HG02763 (cell line): ENCODE measurements around the gene RB1.
"Not testable (repeated sequence)": the region's sequence is repeated elsewhere in the genome, so short reads cannot be mapped to it uniquely, and the experiment has no call there.

Experiments
- ATAC-seq: cut with Tn5 transposase; IDR thresholded peaks from one replicate; pipeline ENCODE4 v1.9.1; 2021; ENCODE audit warnings: mild to moderate bottlenecking, moderate library complexity; ENCODE audit not compliant: unreplicated experiment

Gene RB1

DNA sequence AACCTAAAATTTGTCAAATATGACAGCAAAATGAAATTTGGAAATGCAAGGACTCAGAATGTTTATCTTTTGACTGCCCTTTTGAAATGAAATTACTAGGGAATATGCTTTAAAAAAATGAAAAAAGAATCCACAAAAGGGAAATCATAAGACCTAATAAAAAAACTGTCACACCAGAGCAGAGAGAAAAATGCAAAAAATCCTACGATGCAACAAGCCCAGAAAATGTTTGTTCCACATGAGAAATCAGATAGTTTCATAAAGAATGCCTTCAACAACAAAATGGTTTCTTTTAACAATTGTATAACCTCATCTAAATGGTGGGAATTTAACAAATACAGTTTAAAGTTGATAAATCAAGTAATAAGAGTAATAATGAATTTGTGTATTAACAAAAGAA, 101.4 kb downstream of the RB1 start:
- ATAC-seq: no peak

GRCh38 chr13:48405875-48406274, 102.3 kb downstream of the RB1 start:
- ATAC-seq: no peak

GRCh38 chr13:48410199-48410598, 106.6 kb downstream of the RB1 start:
- ATAC-seq: no peak

- ATAC-seq: no peak
These were observed 107.7 kb downstream of the RB1 start for GRCh38 chr13:48411147-48411794.

GRCh38 chr13:48411841-48412531, 108.4 kb downstream of the RB1 start:
- no peak for ATAC-seq

DNA sequence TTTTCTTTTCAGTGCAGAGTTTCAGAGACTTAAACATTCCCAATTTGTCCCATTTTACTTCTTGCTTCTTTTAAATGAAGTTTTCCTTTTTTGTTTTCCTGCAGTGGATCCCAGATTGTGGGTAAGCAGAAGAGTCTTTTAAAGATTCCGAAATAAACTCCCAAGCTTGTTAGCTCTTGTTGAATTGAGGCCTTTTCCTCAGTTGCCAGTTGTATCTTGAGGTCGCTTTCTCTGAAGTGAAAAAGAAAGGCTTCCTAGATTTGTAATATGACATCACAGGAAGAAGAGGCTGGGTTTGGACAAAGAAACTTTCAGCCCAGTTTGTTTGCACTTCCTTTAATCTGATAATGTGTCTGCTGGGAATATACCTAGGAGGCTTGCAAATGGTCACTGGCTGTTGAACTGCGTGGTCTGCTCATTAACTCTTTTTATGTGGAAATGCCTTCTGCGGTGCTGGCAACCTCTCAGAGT, 109.4 kb downstream of the RB1 start, which contains the start of gene LPAR6:
Gene LPAR6, minus strand, starts transcription at position 233 of the 471 bp plus-strand sequence. CDS start 690 bp downstream, outside the sequence.
- no peak for ATAC-seq

GRCh38 chr13:48414501-48414900, 111.0 kb downstream of the RB1 start:
- no peak for ATAC-seq

DNA sequence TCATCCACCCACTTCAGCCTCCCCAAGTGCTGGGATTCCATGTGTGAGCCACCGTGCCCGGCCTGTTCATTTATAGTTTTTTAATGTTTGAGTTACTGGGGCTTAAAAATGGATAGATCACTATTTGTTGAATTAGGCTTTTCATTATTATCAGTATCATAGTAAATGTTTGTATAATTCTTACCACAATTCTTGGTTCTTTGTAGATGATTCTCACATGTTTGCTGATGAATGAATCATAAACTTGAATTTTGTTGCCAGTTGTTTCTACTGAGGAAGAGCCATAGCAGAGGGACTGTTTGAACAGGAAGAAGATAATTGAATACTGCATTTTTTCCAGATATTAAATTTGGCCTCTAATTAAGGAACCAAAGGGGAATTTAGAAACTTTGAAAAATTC, 112.0 kb downstream of the RB1 start:
- no peak for ATAC-seq

GRCh38 chr13:48422003-48422402, 118.5 kb downstream of the RB1 start:
- not testable (repeated sequence) for ATAC-seq

- no peak for ATAC-seq
These were observed 120.7 kb downstream of the RB1 start for GRCh38 chr13:48424212-48424611.

DNA sequence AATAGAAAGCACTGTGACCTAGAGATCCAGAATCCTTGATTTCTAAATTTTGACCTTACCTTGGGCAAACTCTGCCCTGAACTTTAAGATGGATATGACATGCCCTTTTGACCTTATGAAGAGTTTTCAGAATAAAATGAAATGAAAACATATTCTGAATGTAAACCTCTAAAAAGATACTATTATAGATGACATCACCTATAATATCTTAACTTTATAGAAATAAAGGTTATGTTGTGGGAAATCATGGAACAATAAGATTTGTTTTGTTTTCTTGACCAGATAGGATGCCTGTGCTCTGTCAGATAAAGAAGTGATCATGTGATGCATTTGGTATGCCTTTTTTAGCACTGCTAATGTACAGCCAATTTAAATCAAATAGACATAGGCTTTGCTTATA, 122.5 kb downstream of the RB1 start:
- ATAC-seq: no peak

- ATAC-seq: not testable (repeated sequence)
These were observed 123.3 kb downstream of the RB1 start for GRCh38 chr13:48426755-48427298.

DNA sequence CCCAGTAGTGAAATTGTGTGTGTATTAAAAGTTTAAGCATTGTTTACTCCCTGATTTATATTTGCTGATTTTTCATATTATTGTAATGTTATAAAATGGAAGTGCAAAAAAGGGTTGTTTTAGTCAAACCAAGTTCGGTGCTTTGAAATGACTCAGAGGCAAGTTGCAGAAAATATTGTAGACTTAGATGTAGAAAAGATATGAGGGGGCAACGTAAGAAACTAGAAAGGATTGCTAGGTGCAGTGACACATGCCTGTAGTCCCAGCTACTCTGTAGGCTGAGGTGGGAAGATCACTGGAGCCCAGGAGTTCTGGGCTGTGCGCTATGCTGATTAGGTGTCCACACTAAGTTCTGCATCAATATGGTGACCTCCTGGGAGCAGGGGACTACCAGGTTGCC, 125.5 kb downstream of the RB1 start:
- ATAC-seq: no peak

GRCh38 chr13:48429886-48430285, 126.3 kb downstream of the RB1 start:
- no peak for ATAC-seq

DNA sequence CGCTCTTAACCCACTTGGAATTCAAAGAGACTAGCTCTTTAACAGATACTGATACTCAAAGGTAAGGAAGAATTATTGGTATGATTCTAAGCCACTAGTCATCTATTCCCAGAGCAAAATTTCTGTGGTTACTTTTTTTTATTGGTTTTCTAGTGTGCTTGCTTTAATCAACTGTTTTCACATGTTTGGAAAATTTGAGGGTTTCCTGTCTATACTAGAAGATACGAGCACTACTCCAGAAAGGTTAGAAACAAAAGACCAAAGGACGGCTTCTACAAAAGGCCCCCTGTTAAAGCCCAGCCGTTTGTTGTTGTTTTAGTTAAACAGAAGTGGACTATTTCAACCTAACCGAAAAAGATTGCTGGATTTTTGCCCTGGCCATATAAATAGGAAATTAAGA, 127.9 kb downstream of the RB1 start:
- ATAC-seq: no peak

- ATAC-seq: no peak
These were observed 128.6 kb downstream of the RB1 start for GRCh38 chr13:48431987-48432615.

DNA sequence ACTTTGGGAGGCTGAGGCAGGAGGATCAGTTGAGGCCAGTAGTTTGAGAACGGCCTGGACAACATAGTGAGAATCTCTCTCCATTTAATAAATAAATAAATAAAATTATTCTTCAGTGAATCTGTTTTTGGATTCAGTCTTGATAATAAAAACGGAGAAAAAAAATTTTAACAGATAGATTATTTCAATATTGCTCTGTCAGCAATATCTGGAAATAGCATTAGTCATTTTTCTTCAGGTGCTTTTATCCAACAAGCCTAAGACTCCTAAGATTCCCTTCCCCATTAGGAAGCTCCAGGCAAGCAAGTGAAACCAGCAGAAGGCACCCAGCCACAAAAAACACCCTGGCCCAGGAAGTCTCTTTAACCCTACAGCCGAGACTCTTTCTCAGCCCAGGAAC, 130.6 kb downstream of the RB1 start:
- ATAC-seq: no peak

DNA sequence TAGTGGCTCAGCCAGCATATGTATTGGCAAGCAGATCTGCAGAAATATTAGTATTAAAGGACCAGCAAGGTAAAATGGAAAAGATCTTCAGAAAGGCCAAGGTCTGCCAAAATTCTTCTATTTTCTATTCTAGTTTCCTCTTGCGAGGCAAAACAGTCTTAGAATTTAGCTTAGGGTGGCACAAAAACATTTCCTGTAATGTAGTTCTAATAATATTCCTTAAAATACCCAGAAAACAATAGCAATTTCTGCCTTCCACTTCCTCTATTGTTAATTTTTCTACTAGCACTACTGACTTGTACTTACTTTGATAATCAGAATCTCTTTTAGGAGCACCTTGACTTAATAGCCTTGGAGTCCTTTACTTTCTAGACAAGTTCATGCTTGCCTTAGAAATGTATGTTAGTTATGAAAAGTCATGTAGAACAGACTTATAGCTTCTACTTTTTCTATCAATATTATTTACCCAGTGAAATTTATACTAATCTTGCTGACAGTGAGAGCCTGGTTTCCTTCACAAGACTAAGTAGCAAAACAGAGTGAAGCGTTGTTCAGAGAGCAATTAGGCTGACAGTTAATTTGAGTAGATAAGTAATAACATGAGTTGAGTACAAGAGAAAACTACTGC, 133.2 kb downstream of the RB1 start:
- no peak for ATAC-seq

DNA sequence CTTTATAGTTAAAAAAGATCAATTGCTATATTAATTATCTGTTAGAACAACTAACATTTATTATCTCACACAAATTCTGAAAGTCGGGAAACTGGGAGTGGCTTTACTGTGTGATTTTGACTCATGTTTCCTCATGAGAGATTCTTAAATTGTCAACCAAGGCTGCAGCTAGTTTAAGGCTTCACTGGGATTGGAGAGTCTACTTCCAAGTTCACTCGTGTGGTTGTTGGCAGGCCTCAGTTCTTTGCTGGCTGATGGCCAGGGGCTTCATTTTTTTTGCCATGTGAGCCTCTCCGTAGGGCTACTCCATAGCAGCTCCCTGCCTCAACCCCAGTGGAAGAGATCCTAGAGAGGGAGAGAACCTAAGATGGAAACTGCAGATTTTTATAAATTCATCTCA, 133.8 kb downstream of the RB1 start:
- no peak for ATAC-seq

- no peak for ATAC-seq
These were observed 140.1 kb downstream of the RB1 start for GRCh38 chr13:48443442-48444208.

DNA sequence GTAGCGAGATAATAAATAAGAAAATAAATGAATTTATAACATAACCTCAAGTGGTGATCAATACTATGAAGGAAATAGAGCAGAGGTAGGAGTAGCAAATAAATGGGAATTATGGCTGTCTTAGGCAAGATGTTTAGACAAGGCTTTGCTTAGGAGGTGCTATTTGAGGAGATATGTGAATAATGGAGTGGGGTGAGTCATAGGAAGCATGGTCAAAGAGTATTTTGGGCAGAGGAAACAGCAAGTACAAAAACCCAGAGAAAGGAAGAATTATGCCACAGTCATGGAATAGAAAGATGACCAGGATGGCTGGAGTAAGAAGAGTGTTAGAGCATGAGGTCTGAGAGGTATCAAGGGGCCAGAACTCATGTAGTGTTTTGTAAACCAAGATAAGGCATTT, 142.9 kb downstream of the RB1 start:
- no peak for ATAC-seq
